Vagina (tissue), 2 donors: ENCODE data around the gene HEATR3.

Experiments used
- POLR2A ChIP-seq, 2 donors: fragments of 450-650 bp; IDR thresholded peaks; one replicate each; pipeline ENCODE4 v1.6.1; 2017; ENCODE audit warnings: antibody characterized with exemption in 2 of 2, mild to moderate bottlenecking in 2 of 2, moderate library complexity in 2 of 2
- TF ChIP-seq, protein P1 (sequence below), 3 experiments: fragments of 450-650 bp in 2 of 3; fragments of 200-600 bp in 1 of 3; sonication (generic) in 1 of 3; IDR thresholded peaks; one replicate each; pipeline ENCODE4 v1.5.1; 2017 to 2019; ENCODE audit warnings: antibody characterized with exemption in 3 of 3, mild to moderate bottlenecking in 2 of 3, moderate library complexity in 2 of 3

DNA sequence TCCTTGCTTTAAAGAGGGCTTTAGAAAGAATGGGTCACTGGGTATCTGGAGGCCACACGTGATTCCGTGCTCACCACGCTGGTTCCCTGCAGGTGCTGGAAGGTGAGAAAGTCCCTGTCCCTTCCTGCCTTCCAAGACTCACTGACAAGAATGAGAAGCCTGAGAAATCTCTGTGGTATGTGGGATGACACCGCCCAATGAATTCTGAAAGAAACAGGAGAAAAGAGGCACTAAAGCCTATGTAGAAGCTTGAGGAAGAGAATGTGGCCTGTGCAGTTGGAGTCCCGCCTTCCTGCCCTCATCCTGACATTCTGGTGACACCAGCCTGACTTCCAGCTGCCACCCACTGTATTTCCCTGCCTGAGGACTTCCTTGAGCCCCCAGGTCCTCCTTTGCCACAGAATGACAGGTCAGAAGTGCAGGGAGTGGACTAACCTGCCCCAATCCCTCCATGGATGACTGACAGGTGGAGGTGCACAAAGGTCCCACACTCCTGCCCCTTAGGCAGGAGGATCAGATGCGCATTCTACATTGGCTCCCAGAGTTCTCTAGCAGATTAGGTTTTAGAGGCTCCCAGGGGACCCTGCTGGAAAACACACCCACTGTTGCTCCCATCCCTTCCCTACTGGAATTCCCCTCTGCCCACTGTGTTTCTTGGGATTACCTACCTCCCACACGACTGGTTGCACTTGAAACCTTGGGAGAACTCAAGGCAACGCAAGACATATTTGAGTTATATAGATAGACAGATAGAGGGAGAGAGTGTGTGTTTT is 48.8 kb downstream of the HEATR3 start:
- TF ChIP-seq, protein P1, sequence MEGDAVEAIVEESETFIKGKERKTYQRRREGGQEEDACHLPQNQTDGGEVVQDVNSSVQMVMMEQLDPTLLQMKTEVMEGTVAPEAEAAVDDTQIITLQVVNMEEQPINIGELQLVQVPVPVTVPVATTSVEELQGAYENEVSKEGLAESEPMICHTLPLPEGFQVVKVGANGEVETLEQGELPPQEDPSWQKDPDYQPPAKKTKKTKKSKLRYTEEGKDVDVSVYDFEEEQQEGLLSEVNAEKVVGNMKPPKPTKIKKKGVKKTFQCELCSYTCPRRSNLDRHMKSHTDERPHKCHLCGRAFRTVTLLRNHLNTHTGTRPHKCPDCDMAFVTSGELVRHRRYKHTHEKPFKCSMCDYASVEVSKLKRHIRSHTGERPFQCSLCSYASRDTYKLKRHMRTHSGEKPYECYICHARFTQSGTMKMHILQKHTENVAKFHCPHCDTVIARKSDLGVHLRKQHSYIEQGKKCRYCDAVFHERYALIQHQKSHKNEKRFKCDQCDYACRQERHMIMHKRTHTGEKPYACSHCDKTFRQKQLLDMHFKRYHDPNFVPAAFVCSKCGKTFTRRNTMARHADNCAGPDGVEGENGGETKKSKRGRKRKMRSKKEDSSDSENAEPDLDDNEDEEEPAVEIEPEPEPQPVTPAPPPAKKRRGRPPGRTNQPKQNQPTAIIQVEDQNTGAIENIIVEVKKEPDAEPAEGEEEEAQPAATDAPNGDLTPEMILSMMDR (IDR thresholded peaks at IDR 0.05) = no peak
- TF ChIP-seq POLR2A (IDR thresholded peaks at IDR 0.05) = no peak
